IMR-90 (cell line): ENCODE data around the gene COL23A1. TPM values are rescaled to one million over a fixed set of nuclear protein-coding genes. Genes with fewer than 3 reads are reported as not detected.

Source experiments
- ATAC-seq: fragments of 200-7000 bp; cut with Tn5 transposase; 2 replicates; pipeline ENCODE4 v1.9.1; 2020; ENCODE audit warnings: low read depth, mild to moderate bottlenecking, moderate library complexity
- BruUV-seq: library from RNA; stranded (reverse); fragments of 400-500 nt; replicated peaks from 2 replicates; lab custom pipeline; 2021; lab: Mats Ljungman, UMichigan
- CTCF ChIA-PET: fragments of 300-600 bp; formaldehyde crosslinking; extraction: SDS; loops from one replicate; lab custom pipeline; 2021; ENCODE audit warnings: antibody characterized with exemption; lab: Yijun Ruan, JAX
- POLR2A ChIA-PET: fragments of 300-600 bp; sonication (Branson Sonifier 250); formaldehyde crosslinking; loops from one replicate; lab custom pipeline; 2022; ENCODE audit warnings: antibody characterized with exemption; ENCODE audit not compliant: unreplicated experiment; lab: Charles Lee
- DNase-seq: peaks from one replicate; pipeline ENCODE4 v3.0.0; 2013
- H2AFZ ChIP-seq: replicated peaks from 2 replicates; pipeline ENCODE3; 2013; ENCODE audit warnings: low read length, mild to moderate bottlenecking; ENCODE audit not compliant: poor library complexity
- H2AK5ac ChIP-seq: 2 replicates; pipeline ENCODE4 v1.6.1; 2013; ENCODE audit warnings: low read depth, low read length, inconsistent platforms
- H2AK9ac ChIP-seq: replicated peaks from 2 replicates; pipeline ENCODE3; 2013; ENCODE audit warnings: mild to moderate bottlenecking, low read depth, low read length, moderate library complexity; ENCODE audit not compliant: poor library complexity
- H2BK120ac ChIP-seq: 2 replicates; pipeline ENCODE4 v1.6.1; 2013; ENCODE audit warnings: low read depth, low read length, inconsistent platforms
- H2BK15ac ChIP-seq: 3 replicates; pipeline ENCODE4 v1.6.1; 2013; ENCODE audit warnings: low read depth, low read length, inconsistent platforms
- H2BK20ac ChIP-seq: 2 replicates; pipeline ENCODE4 v1.6.1; 2013; ENCODE audit warnings: low read depth, mild to moderate bottlenecking, inconsistent platforms, low read length, moderate library complexity
- H2BK5ac ChIP-seq: 2 replicates; pipeline ENCODE4 v1.6.1; 2013; ENCODE audit warnings: mild to moderate bottlenecking, low read depth, low read length, inconsistent platforms; ENCODE audit not compliant: poor library complexity, severe bottlenecking
- H3K14ac ChIP-seq: replicated peaks from 2 replicates; pipeline ENCODE4 v1.6.1; 2013; ENCODE audit warnings: low read depth, low read length, inconsistent platforms
- H3K18ac ChIP-seq: 2 replicates; pipeline ENCODE4 v1.6.1; 2013; ENCODE audit warnings: low read depth, low read length, control low read depth
- H3K23ac ChIP-seq: 2 replicates; pipeline ENCODE4 v1.6.1; 2013; ENCODE audit warnings: low read depth, low read length, inconsistent platforms
- H3K27ac ChIP-seq: 2 replicates; pipeline ENCODE4 v1.5.1; 2013; ENCODE audit warnings: mild to moderate bottlenecking, control low read depth, low read length; ENCODE audit not compliant: insufficient read depth
- H3K27me3 ChIP-seq: 2 replicates; pipeline ENCODE4 v1.6.1; 2013; ENCODE audit warnings: low read length; ENCODE audit not compliant: control insufficient read depth, insufficient read depth
- H3K36me3 ChIP-seq: 2 replicates; pipeline ENCODE4 v1.6.1; 2013; ENCODE audit warnings: low read length, mixed read lengths; ENCODE audit not compliant: control insufficient read depth, insufficient read depth
- H3K4ac ChIP-seq: 2 replicates; pipeline ENCODE4 v1.6.1; 2013; ENCODE audit warnings: low read depth, low read length, inconsistent platforms
- H3K4me1 ChIP-seq: 2 replicates; pipeline ENCODE4 v1.6.1; 2013; ENCODE audit warnings: low read length, mixed read lengths; ENCODE audit not compliant: control insufficient read depth, insufficient read depth
- H3K4me2 ChIP-seq: 2 replicates; pipeline ENCODE4 v1.6.1; 2013; ENCODE audit warnings: low read depth, mild to moderate bottlenecking, control low read depth, low read length, moderate library complexity
- H3K4me3 ChIP-seq: 2 replicates; pipeline ENCODE4 v1.5.1; 2013; ENCODE audit warnings: low read depth, mild to moderate bottlenecking, control low read depth, low read length, moderate library complexity; ENCODE audit not compliant: insufficient read depth
- H3K56ac ChIP-seq: 2 replicates; pipeline ENCODE4 v1.6.1; 2013; ENCODE audit warnings: low read length, inconsistent platforms; ENCODE audit not compliant: insufficient read depth; ENCODE audit errors: extremely low read depth
- H3K79me1 ChIP-seq, 2 experiments: 2 replicates each; pipeline ENCODE4 v1.6.1; 2013; ENCODE audit warnings: low read length in 2 of 2, inconsistent platforms in 1 of 2, low read depth in 1 of 2
- H3K9ac ChIP-seq: 2 replicates; pipeline ENCODE4 v1.6.1; 2013; ENCODE audit warnings: low read depth, low read length, control low read depth
- H3K9me1 ChIP-seq: 2 replicates; pipeline ENCODE4 v1.6.1; 2013; ENCODE audit warnings: low read length, inconsistent platforms; ENCODE audit not compliant: insufficient read depth
- H3K9me3 ChIP-seq: 2 replicates; pipeline ENCODE4 v1.6.1; 2013; ENCODE audit warnings: low read length; ENCODE audit not compliant: control insufficient read depth, insufficient read depth
- H4K20me1 ChIP-seq: 2 replicates; pipeline ENCODE4 v1.6.1; 2013; ENCODE audit warnings: low read length, inconsistent platforms; ENCODE audit not compliant: insufficient read depth
- H4K5ac ChIP-seq: 2 replicates; pipeline ENCODE4 v1.6.1; 2013; ENCODE audit warnings: mild to moderate bottlenecking, low read depth, low read length, control low read depth
- H4K8ac ChIP-seq, 2 experiments: 2 replicates each; pipeline ENCODE4 v1.6.1; 2013; ENCODE audit warnings: low read depth in 2 of 2, low read length in 2 of 2, control low read depth in 1 of 2, inconsistent platforms in 1 of 2
- H4K91ac ChIP-seq: 2 replicates; pipeline ENCODE4 v1.6.1; 2013; ENCODE audit warnings: low read depth, low read length, inconsistent platforms; ENCODE audit not compliant: insufficient read depth
- BHLHE40 ChIP-seq: fragments of 150-350 bp; IDR thresholded peaks from 2 replicates; pipeline ENCODE4 v1.6.1; 2016; ENCODE audit warnings: mild to moderate bottlenecking, low read depth, low read length
- CEBPB ChIP-seq: IDR thresholded peaks from 2 replicates; pipeline ENCODE4 v1.6.1; 2012; ENCODE audit warnings: low read depth, low read length, improper control_type of control experiment
- CHD1 ChIP-seq: IDR thresholded peaks from 2 replicates; pipeline ENCODE4 v1.6.1; 2012; ENCODE audit warnings: low read depth, low read length, improper control_type of control experiment
- CTCF ChIP-seq: conservative IDR thresholded peaks from 2 replicates; pipeline ENCODE4 v1.5.1; 2012; ENCODE audit warnings: mild to moderate bottlenecking, low read depth, low read length, improper control_type of control experiment
- ELK1 ChIP-seq: fragments of 150-350 bp; IDR thresholded peaks from 2 replicates; pipeline ENCODE4 v1.6.1; 2016; ENCODE audit warnings: low read depth, mild to moderate bottlenecking, low read length, moderate library complexity, borderline replicate concordance
- FOS ChIP-seq: fragments of 150-350 bp; IDR thresholded peaks from 2 replicates; pipeline ENCODE4 v1.6.1; 2016; ENCODE audit warnings: low read depth, low read length
- MAFK ChIP-seq: IDR thresholded peaks from 2 replicates; pipeline ENCODE4 v1.6.1; 2012; ENCODE audit warnings: low read depth, low read length, improper control_type of control experiment
- MAZ ChIP-seq: IDR thresholded peaks from 2 replicates; pipeline ENCODE4 v1.6.1; 2012; ENCODE audit warnings: low read depth, mild to moderate bottlenecking, low read length, improper control_type of control experiment, moderate library complexity, borderline replicate concordance
- MXI1 ChIP-seq: IDR thresholded peaks from 2 replicates; pipeline ENCODE4 v1.6.1; 2012; ENCODE audit warnings: low read depth, mild to moderate bottlenecking, low read length, moderate library complexity, borderline replicate concordance
- NFE2L2 ChIP-seq: fragments of 150-350 bp; IDR thresholded peaks from 2 replicates; pipeline ENCODE4 v1.6.1; 2016; ENCODE audit warnings: low read depth, mild to moderate bottlenecking, low read length
- POLR2A ChIP-seq: IDR thresholded peaks from 2 replicates; pipeline ENCODE4 v1.6.1; 2012; ENCODE audit warnings: mild to moderate bottlenecking, low read depth, low read length
- RAD21 ChIP-seq: IDR thresholded peaks from 2 replicates; pipeline ENCODE4 v1.6.1; 2012; ENCODE audit warnings: low read length, improper control_type of control experiment
- RCOR1 ChIP-seq: IDR thresholded peaks from 2 replicates; pipeline ENCODE4 v1.6.1; 2012; ENCODE audit warnings: mild to moderate bottlenecking, low read length, improper control_type of control experiment; ENCODE audit not compliant: insufficient replicate concordance
- RFX5 ChIP-seq: IDR thresholded peaks from 2 replicates; pipeline ENCODE4 v1.8.0; 2012; ENCODE audit warnings: low read depth, mild to moderate bottlenecking, low read length, moderate library complexity
- SMC3 ChIP-seq: fragments of 150-350 bp; IDR thresholded peaks from 2 replicates; pipeline ENCODE4 v1.6.1; 2016; ENCODE audit warnings: low read depth, mild to moderate bottlenecking, antibody characterized with exemption, low read length, moderate library complexity
- USF2 ChIP-seq: fragments of 150-350 bp; IDR thresholded peaks from 2 replicates; pipeline ENCODE4 v1.6.1; 2017; ENCODE audit warnings: mild to moderate bottlenecking, antibody characterized with exemption, low read length, low read depth
- WGBS, 2 experiments: methylation state at CpG; one replicate each; pipeline versions ENCODE4 v1.1.5 to v1.1.7; 2013; ENCODE audit warnings: missing lambda C conversion rate in 2 of 2; ENCODE audit not compliant: insufficient read length in 1 of 2; ENCODE audit errors: extremely low coverage in 2 of 2; 5-methylcytosine and 5-hydroxymethylcytosine counted together
- dilution Hi-C: fragments of 300-500 bp; cut with HindIII; formaldehyde crosslinking; loops from one replicate; pipeline ENCODE4 v1.14.3; 2018; ENCODE audit warnings: low sequenced_read_pairs; ENCODE audit not compliant: unreplicated experiment
- in situ Hi-C: fragments of 300-500 bp; cut with MboI; formaldehyde crosslinking; loops from 3 replicates; pipeline ENCODE4 v1.14.3; 2019; ENCODE audit warnings: low sequenced_read_pairs, inconsistent platforms, mixed read lengths
- intact Hi-C: fragments of 100-400 bp; cut with micrococcal nuclease; formaldehyde crosslinking; loops from 2 replicates; pipeline ENCODE4 v1.10.0; 2022
- polyA plus RNA-seq, 3 experiments: library from polyadenylated mRNA; depleted of rRNA; stranded (reverse); fragments of >200 nt; gene quantifications; 2 replicates each; pipeline ENCODE4 v1.2.3, GENCODE V29; 2012; ENCODE audit warnings: low replicate concordance in 1 of 3
- total RNA-seq: library from RNA; depleted of rRNA; stranded (reverse); fragments of >200 nt; gene quantifications from 2 replicates; pipeline ENCODE4 v1.2.3, GENCODE V29; 2012

The COL23A1 gene
- total and polyA plus RNA-seq, 2 of the 4 experiments (the other 2 are of a cell fraction), result not detected

- Histone ChIP-seq H3K9ac (no peak overlapping the region), H3K23ac (no peak overlapping the region), H3K9me1 (no peaks in the 10 kb centered on the region), H2BK5ac (no peak overlapping the region), H3K4me3 (no peak overlapping the region), H3K27ac (no peak overlapping the region), H2BK20ac (no peak overlapping the region), H3K79me1 (no peaks in the 10 kb centered on the region), H3K36me3 (no peaks in the 10 kb centered on the region), H2BK15ac (no peak overlapping the region), H4K20me1 (no peaks in the 10 kb centered on the region), H3K4me1 (no peaks in the 10 kb centered on the region), H2BK120ac (no peak overlapping the region), H4K91ac (no peak overlapping the region), H3K56ac (no peak overlapping the region), H4K8ac (no peak overlapping the region), H2AK9ac (no peak overlapping the region), H3K14ac (no peak overlapping the region), H3K4me2 (no peak overlapping the region), H3K4ac (no peak overlapping the region), H3K18ac (no peak overlapping the region), H2AFZ (no peak overlapping the region), H4K5ac (no peak overlapping the region), H3K27me3 (no peaks in the 10 kb centered on the region), H3K9me3 (peaks cover 12% of the 10 kb centered on the region), H2AK5ac (no peak overlapping the region)
- DNase-seq, result no peak
- BruUV-seq, result no TSS peak
- CTCF ChIA-PET, result no interaction called here
- no peak for ATAC-seq
- POLR2A ChIA-PET, result no interaction called here
- TF ChIP-seq FOS, result no peak
- no peak for TF ChIP-seq RCOR1
- no peak for TF ChIP-seq ELK1
- TF ChIP-seq SMC3, result no peak
- no peak for TF ChIP-seq RFX5
- no peak for TF ChIP-seq MAFK
- TF ChIP-seq CHD1, result no peak
- TF ChIP-seq CTCF, result no peak
- TF ChIP-seq NFE2L2, result no peak
- no peak for TF ChIP-seq USF2
- no peak for TF ChIP-seq RAD21
- no peak for TF ChIP-seq MXI1
- no peak for TF ChIP-seq MAZ
- no peak for TF ChIP-seq CEBPB
- no peak for TF ChIP-seq BHLHE40
- no peak for TF ChIP-seq POLR2A
- whole genome bisulfite sequencing, 2 experiments, result no CpG with 5 or more reads among the region's 13 CpGs
- intact Hi-C loops (no loop called here), dilution Hi-C loops (no loop called here), in situ Hi-C loops (no loop called here)
These were observed 233.1 kb downstream of the COL23A1 start for GRCh38 chr5:178357121-178357521.
